Glutamatergic neuron (in vitro differentiated cells): ENCODE data around the gene MSMP. TPM values are rescaled to one million over a fixed set of nuclear protein-coding genes. Genes with fewer than 3 reads are reported as not detected.

Experiments used
- DNase-seq: peaks from one replicate; pipeline ENCODE4 v3.0.0; 2022
- H3K27ac Mint-ChIP-seq: one replicate; pipeline ENCODE4 v1.8.0; 2020; ENCODE audit warnings: mild to moderate bottlenecking, mixed read lengths, inconsistent platforms; ENCODE audit not compliant: unreplicated experiment
- H3K27me3 Mint-ChIP-seq: one replicate; pipeline ENCODE4 v1.8.0; 2020; ENCODE audit warnings: mild to moderate bottlenecking, moderate library complexity, mixed read lengths, inconsistent platforms; ENCODE audit not compliant: unreplicated experiment
- H3K36me3 Mint-ChIP-seq: one replicate; pipeline ENCODE4 v1.8.0; 2020; ENCODE audit warnings: mild to moderate bottlenecking, mixed read lengths, inconsistent platforms; ENCODE audit not compliant: unreplicated experiment
- H3K4me1 Mint-ChIP-seq: one replicate; pipeline ENCODE4 v1.8.0; 2020; ENCODE audit warnings: mild to moderate bottlenecking, low read depth, mixed read lengths, inconsistent platforms; ENCODE audit not compliant: unreplicated experiment
- H3K4me3 Mint-ChIP-seq: one replicate; pipeline ENCODE4 v1.8.0; 2020; ENCODE audit warnings: mild to moderate bottlenecking, mixed read lengths, inconsistent platforms; ENCODE audit not compliant: unreplicated experiment
- H3K9me3 Mint-ChIP-seq: one replicate; pipeline ENCODE4 v1.8.0; 2020; ENCODE audit warnings: mild to moderate bottlenecking, moderate library complexity, mixed read lengths, inconsistent platforms; ENCODE audit not compliant: unreplicated experiment
- microRNA-seq: library from miRNA; unstranded; fragments of <30 nt; microRNA quantifications from one replicate; pipeline ENCODE4, GENCODE V29; 2020; ENCODE audit not compliant: unreplicated experiment
- total RNA-seq: library from RNA; stranded (reverse); fragmentation: NEBNext Ultra II Directional; extraction: Animal tissue kit (Norgen Biotek cat#: 25700); gene quantifications from one replicate; pipeline ENCODE4 v1.2.1, GENCODE V29; 2021; ENCODE audit not compliant: unreplicated experiment
- TF ChIP-seq, protein P1 (sequence below): fragments of 200-600 bp; sonication (generic); IDR thresholded peaks from one replicate; pipeline ENCODE4 v1.5.0; 2021; ENCODE audit not compliant: partially characterized antibody, unreplicated experiment

The MSMP gene
- total RNA-seq, 1 donor from 2014 or later: not detected

- Mint-ChIP-seq H3K4me1 (no peaks in the 10 kb centered on the region), H3K27ac (no peak overlapping the region), H3K36me3 (peaks cover 12% of the 10 kb centered on the region), H3K4me3 (no peak overlapping the region), H3K9me3 (no peaks in the 10 kb centered on the region), H3K27me3 (peaks cover under 1% of the 10 kb centered on the region)
- no peak for DNase-seq
- TF ChIP-seq, protein P1, sequence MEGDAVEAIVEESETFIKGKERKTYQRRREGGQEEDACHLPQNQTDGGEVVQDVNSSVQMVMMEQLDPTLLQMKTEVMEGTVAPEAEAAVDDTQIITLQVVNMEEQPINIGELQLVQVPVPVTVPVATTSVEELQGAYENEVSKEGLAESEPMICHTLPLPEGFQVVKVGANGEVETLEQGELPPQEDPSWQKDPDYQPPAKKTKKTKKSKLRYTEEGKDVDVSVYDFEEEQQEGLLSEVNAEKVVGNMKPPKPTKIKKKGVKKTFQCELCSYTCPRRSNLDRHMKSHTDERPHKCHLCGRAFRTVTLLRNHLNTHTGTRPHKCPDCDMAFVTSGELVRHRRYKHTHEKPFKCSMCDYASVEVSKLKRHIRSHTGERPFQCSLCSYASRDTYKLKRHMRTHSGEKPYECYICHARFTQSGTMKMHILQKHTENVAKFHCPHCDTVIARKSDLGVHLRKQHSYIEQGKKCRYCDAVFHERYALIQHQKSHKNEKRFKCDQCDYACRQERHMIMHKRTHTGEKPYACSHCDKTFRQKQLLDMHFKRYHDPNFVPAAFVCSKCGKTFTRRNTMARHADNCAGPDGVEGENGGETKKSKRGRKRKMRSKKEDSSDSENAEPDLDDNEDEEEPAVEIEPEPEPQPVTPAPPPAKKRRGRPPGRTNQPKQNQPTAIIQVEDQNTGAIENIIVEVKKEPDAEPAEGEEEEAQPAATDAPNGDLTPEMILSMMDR: no peak
Observed at GRCh38 chr9:35703906-35704672, 50.0 kb downstream of the MSMP start.

Small RNAs within 50 kb of the gene (microRNA-seq; reads per million reads assigned to microRNA genes)
- gene MIR6852 (2.1 reads per million, percentile 13 among the genes with 10 or more reads in this experiment), gene MIR6853 (2.1 reads per million, percentile 13 among the genes with 10 or more reads in this experiment)

Other genes with a start within 250 kb of the MSMP start
- gene TESK1, start 149.0 kb downstream of the MSMP start, total RNA-seq: 28.7 TPM
- 4.9 TPM for gene CD72, start 135.9 kb downstream of the MSMP start, total RNA-seq
- 3.4 TPM for gene SIT1, start 103.3 kb downstream of the MSMP start, total RNA-seq
- gene RMRP, start 96.3 kb downstream of the MSMP start, total RNA-seq: 35,708 TPM
- 32.5 TPM for gene CCDC107, start 96.0 kb downstream of the MSMP start, total RNA-seq
- 2.6 TPM for gene ARHGEF39, start 89.1 kb downstream of the MSMP start, total RNA-seq
- gene CA9, start 80.3 kb downstream of the MSMP start, total RNA-seq: not detected
- 188 TPM for gene TPM2, start 64.4 kb downstream of the MSMP start, total RNA-seq
- 56.2 TPM for gene TLN1, start 22.1 kb downstream of the MSMP start, total RNA-seq
- 32.0 TPM for gene CREB3, start 21.6 kb downstream of the MSMP start, total RNA-seq
- gene GBA2, start 5.0 kb downstream of the MSMP start, total RNA-seq: 287 TPM
- 44.0 TPM for gene RGP1, start 5.0 kb downstream of the MSMP start, total RNA-seq
- gene NPR2, start 37.3 kb upstream of the MSMP start, total RNA-seq: 357 TPM
- gene SPAG8, start 58.0 kb upstream of the MSMP start, total RNA-seq: not detected
- 48.1 TPM for gene HINT2, start 60.8 kb upstream of the MSMP start, total RNA-seq
- gene FAM221B, start 74.5 kb upstream of the MSMP start, total RNA-seq: not detected
- 44.4 TPM for gene TMEM8B, start 75.0 kb upstream of the MSMP start, total RNA-seq
- not detected for gene OR13J1, start 116.1 kb upstream of the MSMP start, total RNA-seq
- gene HRCT1, start 151.9 kb upstream of the MSMP start, total RNA-seq: not detected
- not detected for gene SPAAR, start 155.2 kb upstream of the MSMP start, total RNA-seq
- gene OR2S2, start 203.9 kb upstream of the MSMP start, total RNA-seq: not detected